ENCODE measurements around the gene PHYHD1. TPM values are rescaled to one million over a fixed set of nuclear protein-coding genes. Genes with fewer than 3 reads are reported as not detected.

Gene PHYHD1
- total and polyA plus RNA-seq, 8 donors: 20.7 to 71.3 (median 45.9) TPM

GRCh38 chr9:128899566-128900322 is 21.0 kb upstream of the PHYHD1 start:
- H3K4me3 ChIP-seq: no peak overlapping the region
- H3K27me3 ChIP-seq: no peaks in the 10 kb centered on the region
- H3K4me1 ChIP-seq: peaks cover 0 to 5% (median 0%) of the 10 kb centered on the region in 3 donors
- no peak overlapping the region for H3K27ac ChIP-seq
- no peaks in the 10 kb centered on the region for H3K36me3 ChIP-seq
- FAIRE-seq: no peak
- 80% methylated on average over 8 of the region's 8 CpGs for WGBS, 2 donors
- ATAC-seq: peak in 2 of 4 donors; percentile 20 to 48
- peak in 1 of 6 donors; percentile 33 for DNase-seq
- H3K9me3 ChIP-seq: no peaks in the 10 kb centered on the region
- intact Hi-C loops (cut with DNase I): no loop called here
- TF ChIP-seq CTCF (IDR thresholded peaks at IDR 0.05): no peak

- Histone ChIP-seq H3K27me3 (no peaks in the 10 kb centered on the region), H3K4me3 (no peak overlapping the region), H3K27ac (no peak overlapping the region), H3K9me3 (no peaks in the 10 kb centered on the region), H3K4me1 (peaks cover 0 to 5% (median 0%) of the 10 kb centered on the region in 3 donors), H3K36me3 (no peaks in the 10 kb centered on the region)
- FAIRE-seq: no peak
- intact Hi-C loops (cut with DNase I): no loop called here
- DNase-seq: no peak
- TF ChIP-seq CTCF (IDR thresholded peaks at IDR 0.05): no peak
- WGBS, 2 donors: 92 to 95% methylated on average over 7 of the region's 7 CpGs
- no peak for ATAC-seq
Measured at GRCh38 chr9:128901379-128901778, 19.4 kb upstream of the PHYHD1 start.

- peak overlapping the region in 1 of 4 donors; percentile 10 for H3K27ac ChIP-seq
- TF ChIP-seq CTCF (IDR thresholded peaks at IDR 0.05): no peak
- ATAC-seq (no peak), FAIRE-seq (no peak), DNase-seq (no peak)
- H3K36me3 ChIP-seq: peaks cover 0 to 3% (median 0%) of the 10 kb centered on the region in 3 donors
- WGBS, 2 donors: 94 to 96% methylated on average over 5 of the region's 5 CpGs
- no peaks in the 10 kb centered on the region for H3K27me3 ChIP-seq
- H3K4me1 ChIP-seq: peaks cover 0 to 5% (median 0%) of the 10 kb centered on the region in 3 donors
- intact Hi-C loops (cut with DNase I): no loop called here
- H3K4me3 ChIP-seq: no peak overlapping the region
- no peaks in the 10 kb centered on the region for H3K9me3 ChIP-seq
Measured at GRCh38 chr9:128901822-128902221, 19.0 kb upstream of the PHYHD1 start.

GRCh38 chr9:128902351-128903078 is 18.3 kb upstream of the PHYHD1 start:
- no peak overlapping the region for H3K4me3 ChIP-seq
- H3K27me3 ChIP-seq: no peaks in the 10 kb centered on the region
- WGBS, 2 donors: 84 to 85% methylated on average over 23 of the region's 23 CpGs
- peak in 3 of 4 donors; percentile 26 to 63 (median 49) for ATAC-seq
- intact Hi-C loops (cut with DNase I): no loop called here
- DNase-seq: peak in 1 of 6 donors; percentile 75
- TF ChIP-seq CTCF (IDR thresholded peaks at IDR 0.05): no peak
- H3K36me3 ChIP-seq: peaks cover 0 to 10% (median 6%) of the 10 kb centered on the region in 3 donors
- H3K4me1 ChIP-seq: peaks cover 0 to 5% (median 0%) of the 10 kb centered on the region in 3 donors
- no peak for FAIRE-seq
- no peaks in the 10 kb centered on the region for H3K9me3 ChIP-seq
- peak overlapping the region in 1 of 4 donors; percentile 10 for H3K27ac ChIP-seq
